ENCODE results near the gene FCHO2. TPM values are rescaled to one million over a fixed set of nuclear protein-coding genes. Genes with fewer than 3 reads are reported as not detected.

FCHO2 gene
- total and polyA plus RNA-seq, 10 of the 15 experiments (the other 5 are each of a cell fraction or from before 2014, with no cell fraction given), result 0.05 to 1.4 (median 0.18) TPM

GRCh38 chr5:72957337-72957736 lies 1.5 kb downstream of the FCHO2 start:
- no TSS peak for BruUV-seq (replicated peaks)
- ChIA-PET RAD21 (ENCODE audit: unreplicated experiment) (no interaction called here), SMC1A (ENCODE audit: uncharacterized antibody, unreplicated experiment) (interaction anchor here (1.9 kb wide), 1 partner anchor 13 kb away, joined by 4 read pairs; no protein-coding TSS in a partner anchor), CTCF (interaction anchor here (0.6 to 2.5 kb wide), 6 partner anchors 12 to 753 kb away, joined by 3 to 8 read pairs (median 4); no protein-coding TSS in a partner anchor), POLR2A (no interaction called here)
- H3K9me3 ChIP-seq (replicated peaks; ENCODE audit: control insufficient read depth, insufficient read depth, low read length), result no peaks in the 10 kb centered on the region
- no peaks in the 10 kb centered on the region for H4K20me1 ChIP-seq (ENCODE audit: control insufficient read depth, insufficient read depth)
- TF ChIP-seq ESRRA (IDR thresholded peaks at IDR 0.05; ENCODE audit: low read length) (no peak), ZZZ3 (IDR thresholded peaks at IDR 0.05; ENCODE audit: control insufficient read depth, insufficient read length, low read depth) (no peak), NR2C2 (IDR thresholded peaks at IDR 0.05; ENCODE audit: borderline replicate concordance, control insufficient read depth, insufficient read length, low read depth) (no peak), POLR2AphosphoS2 (IDR thresholded peaks at IDR 0.05; ENCODE audit: low read depth, low read length) (no peak)
- 95% methylated on average over 1 of the region's 1 CpG for WGBS (ENCODE audit: insufficient coverage, insufficient replicate concordance, low lambda C conversion rate, missing lambda C conversion rate)
- no peak for FAIRE-seq
- no peak overlapping the region for H3K4me3 ChIP-seq
- peaks cover 0 to 2% of the 10 kb centered on the region in 2 experiments; a peak in 2 of 4 replicates for H3K27me3 ChIP-seq (replicated peaks in 1 of 2; ENCODE audit: control insufficient read depth in 2 of 2, insufficient read depth in 2 of 2, low read length in 1 of 2)
- H3K4me2 ChIP-seq (ENCODE audit: control insufficient read depth, insufficient read depth), result no peak overlapping the region
- intact Hi-C loops (cut with micrococcal nuclease; ENCODE audit: unreplicated experiment) (loop anchor here (5.0 kb wide), 1 partner anchor 495 kb away; no protein-coding TSS in a partner anchor), in situ Hi-C loops (cut with MboI) (no loop called here)
- no peak overlapping the region for H2AFZ ChIP-seq (ENCODE audit: control insufficient read depth, low read depth, low read length)
- no peaks in the 10 kb centered on the region; the same call in 1 of the 2 replicates for H3K4me1 ChIP-seq (ENCODE audit: control insufficient read depth, insufficient read depth, low read length)
- no peak for DNase-seq (ENCODE audit: low read depth, low spot score)
- H3K9ac ChIP-seq (ENCODE audit: control insufficient read depth, insufficient read depth, low read length), result no peak overlapping the region
- no peaks in the 10 kb centered on the region for H3K36me3 ChIP-seq (ENCODE audit: control insufficient read depth in 2 of 2, insufficient read depth in 2 of 2, low read length in 1 of 2)
- no peaks in the 10 kb centered on the region for H3K79me2 ChIP-seq (ENCODE audit: control insufficient read depth, insufficient read depth, low read length)
- H3K27ac ChIP-seq (ENCODE audit: control insufficient read depth, insufficient read depth), result no peak overlapping the region
- no peak for ATAC-seq

GRCh38 chr5:72959257-72959656 lies 3.4 kb downstream of the FCHO2 start:
- FAIRE-seq, result no peak
- H3K27ac ChIP-seq (ENCODE audit: control insufficient read depth, insufficient read depth), result no peak overlapping the region
- DNase-seq (ENCODE audit: low read depth, low spot score), result no peak
- H3K4me2 ChIP-seq (ENCODE audit: control insufficient read depth, insufficient read depth), result no peak overlapping the region
- no peak for ATAC-seq
- WGBS (ENCODE audit: insufficient coverage, insufficient replicate concordance, low lambda C conversion rate, missing lambda C conversion rate), result 94% methylated on average over 1 of the region's 1 CpG
- no peaks in the 10 kb centered on the region for H3K79me2 ChIP-seq (ENCODE audit: control insufficient read depth, insufficient read depth, low read length)
- no peaks in the 10 kb centered on the region for H4K20me1 ChIP-seq (ENCODE audit: control insufficient read depth, insufficient read depth)
- intact Hi-C loops (cut with micrococcal nuclease; ENCODE audit: unreplicated experiment) (loop anchor here (5.0 kb wide), 1 partner anchor 493 kb away; no protein-coding TSS in a partner anchor), in situ Hi-C loops (cut with MboI) (no loop called here)
- no peak overlapping the region for H3K9ac ChIP-seq (ENCODE audit: control insufficient read depth, insufficient read depth, low read length)
- H3K36me3 ChIP-seq (ENCODE audit: control insufficient read depth in 2 of 2, insufficient read depth in 2 of 2, low read length in 1 of 2), result no peaks in the 10 kb centered on the region
- no TSS peak for BruUV-seq (replicated peaks)
- ChIA-PET POLR2A (no interaction called here), CTCF (interaction anchor here (1.0 kb wide), 1 partner anchor 10 kb away, joined by 3 read pairs; no protein-coding TSS in a partner anchor), RAD21 (ENCODE audit: unreplicated experiment) (no interaction called here), SMC1A (ENCODE audit: uncharacterized antibody, unreplicated experiment) (no interaction called here)
- H3K4me3 ChIP-seq, result no peak overlapping the region
- no peaks in the 10 kb centered on the region for H3K9me3 ChIP-seq (replicated peaks; ENCODE audit: control insufficient read depth, insufficient read depth, low read length)
- no peak overlapping the region for H2AFZ ChIP-seq (ENCODE audit: control insufficient read depth, low read depth, low read length)
- H3K27me3 ChIP-seq (replicated peaks in 1 of 2; ENCODE audit: control insufficient read depth in 2 of 2, insufficient read depth in 2 of 2, low read length in 1 of 2), result peaks cover 0 to 2% of the 10 kb centered on the region in 2 experiments; a peak in 2 of 4 replicates
- no peaks in the 10 kb centered on the region; the same call in 1 of the 2 replicates for H3K4me1 ChIP-seq (ENCODE audit: control insufficient read depth, insufficient read depth, low read length)
- TF ChIP-seq, protein P1, sequence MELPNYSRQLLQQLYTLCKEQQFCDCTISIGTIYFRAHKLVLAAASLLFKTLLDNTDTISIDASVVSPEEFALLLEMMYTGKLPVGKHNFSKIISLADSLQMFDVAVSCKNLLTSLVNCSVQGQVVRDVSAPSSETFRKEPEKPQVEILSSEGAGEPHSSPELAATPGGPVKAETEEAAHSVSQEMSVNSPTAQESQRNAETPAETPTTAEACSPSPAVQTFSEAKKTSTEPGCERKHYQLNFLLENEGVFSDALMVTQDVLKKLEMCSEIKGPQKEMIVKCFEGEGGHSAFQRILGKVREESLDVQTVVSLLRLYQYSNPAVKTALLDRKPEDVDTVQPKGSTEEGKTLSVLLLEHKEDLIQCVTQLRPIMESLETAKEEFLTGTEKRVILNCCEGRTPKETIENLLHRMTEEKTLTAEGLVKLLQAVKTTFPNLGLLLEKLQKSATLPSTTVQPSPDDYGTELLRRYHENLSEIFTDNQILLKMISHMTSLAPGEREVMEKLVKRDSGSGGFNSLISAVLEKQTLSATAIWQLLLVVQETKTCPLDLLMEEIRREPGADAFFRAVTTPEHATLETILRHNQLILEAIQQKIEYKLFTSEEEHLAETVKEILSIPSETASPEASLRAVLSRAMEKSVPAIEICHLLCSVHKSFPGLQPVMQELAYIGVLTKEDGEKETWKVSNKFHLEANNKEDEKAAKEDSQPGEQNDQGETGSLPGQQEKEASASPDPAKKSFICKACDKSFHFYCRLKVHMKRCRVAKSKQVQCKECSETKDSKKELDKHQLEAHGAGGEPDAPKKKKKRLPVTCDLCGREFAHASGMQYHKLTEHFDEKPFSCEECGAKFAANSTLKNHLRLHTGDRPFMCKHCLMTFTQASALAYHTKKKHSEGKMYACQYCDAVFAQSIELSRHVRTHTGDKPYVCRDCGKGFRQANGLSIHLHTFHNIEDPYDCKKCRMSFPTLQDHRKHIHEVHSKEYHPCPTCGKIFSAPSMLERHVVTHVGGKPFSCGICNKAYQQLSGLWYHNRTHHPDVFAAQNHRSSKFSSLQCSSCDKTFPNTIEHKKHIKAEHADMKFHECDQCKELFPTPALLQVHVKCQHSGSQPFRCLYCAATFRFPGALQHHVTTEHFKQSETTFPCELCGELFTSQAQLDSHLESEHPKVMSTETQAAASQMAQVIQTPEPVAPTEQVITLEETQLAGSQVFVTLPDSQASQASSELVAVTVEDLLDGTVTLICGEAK (IDR thresholded peaks at IDR 0.05; ENCODE audit: borderline replicate concordance), result no peak
- TF ChIP-seq CREM (IDR thresholded peaks at IDR 0.05; ENCODE audit: low read depth) (no peak), POLR2AphosphoS5 (IDR thresholded peaks at IDR 0.05; ENCODE audit: low read length) (no peak), ATF7 (IDR thresholded peaks at IDR 0.05; ENCODE audit: low read depth) (no peak), NR2C2 (IDR thresholded peaks at IDR 0.05; ENCODE audit: borderline replicate concordance, control insufficient read depth, insufficient read length, low read depth) (no peak)
- TF ChIP-seq, protein P2, sequence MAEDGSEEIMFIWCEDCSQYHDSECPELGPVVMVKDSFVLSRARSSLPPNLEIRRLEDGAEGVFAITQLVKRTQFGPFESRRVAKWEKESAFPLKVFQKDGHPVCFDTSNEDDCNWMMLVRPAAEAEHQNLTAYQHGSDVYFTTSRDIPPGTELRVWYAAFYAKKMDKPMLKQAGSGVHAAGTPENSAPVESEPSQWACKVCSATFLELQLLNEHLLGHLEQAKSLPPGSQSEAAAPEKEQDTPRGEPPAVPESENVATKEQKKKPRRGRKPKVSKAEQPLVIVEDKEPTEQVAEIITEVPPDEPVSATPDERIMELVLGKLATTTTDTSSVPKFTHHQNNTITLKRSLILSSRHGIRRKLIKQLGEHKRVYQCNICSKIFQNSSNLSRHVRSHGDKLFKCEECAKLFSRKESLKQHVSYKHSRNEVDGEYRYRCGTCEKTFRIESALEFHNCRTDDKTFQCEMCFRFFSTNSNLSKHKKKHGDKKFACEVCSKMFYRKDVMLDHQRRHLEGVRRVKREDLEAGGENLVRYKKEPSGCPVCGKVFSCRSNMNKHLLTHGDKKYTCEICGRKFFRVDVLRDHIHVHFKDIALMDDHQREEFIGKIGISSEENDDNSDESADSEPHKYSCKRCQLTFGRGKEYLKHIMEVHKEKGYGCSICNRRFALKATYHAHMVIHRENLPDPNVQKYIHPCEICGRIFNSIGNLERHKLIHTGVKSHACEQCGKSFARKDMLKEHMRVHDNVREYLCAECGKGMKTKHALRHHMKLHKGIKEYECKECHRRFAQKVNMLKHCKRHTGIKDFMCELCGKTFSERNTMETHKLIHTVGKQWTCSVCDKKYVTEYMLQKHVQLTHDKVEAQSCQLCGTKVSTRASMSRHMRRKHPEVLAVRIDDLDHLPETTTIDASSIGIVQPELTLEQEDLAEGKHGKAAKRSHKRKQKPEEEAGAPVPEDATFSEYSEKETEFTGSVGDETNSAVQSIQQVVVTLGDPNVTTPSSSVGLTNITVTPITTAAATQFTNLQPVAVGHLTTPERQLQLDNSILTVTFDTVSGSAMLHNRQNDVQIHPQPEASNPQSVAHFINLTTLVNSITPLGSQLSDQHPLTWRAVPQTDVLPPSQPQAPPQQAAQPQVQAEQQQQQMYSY (CRISPR knock-in tag; IDR thresholded peaks at IDR 0.05), result no peak

Data from GM12878 (cell line).